Eye (tissue), 1 donor: ENCODE measurements around the gene INPP5A.

Experiments
- DNase-seq: peaks from one replicate; pipeline ENCODE4 v3.0.0-alpha.2; 2015

Gene INPP5A

GRCh38 chr10:132684164-132684891, 146.7 kb downstream of the INPP5A start:
- DNase-seq, result no peak

DNA sequence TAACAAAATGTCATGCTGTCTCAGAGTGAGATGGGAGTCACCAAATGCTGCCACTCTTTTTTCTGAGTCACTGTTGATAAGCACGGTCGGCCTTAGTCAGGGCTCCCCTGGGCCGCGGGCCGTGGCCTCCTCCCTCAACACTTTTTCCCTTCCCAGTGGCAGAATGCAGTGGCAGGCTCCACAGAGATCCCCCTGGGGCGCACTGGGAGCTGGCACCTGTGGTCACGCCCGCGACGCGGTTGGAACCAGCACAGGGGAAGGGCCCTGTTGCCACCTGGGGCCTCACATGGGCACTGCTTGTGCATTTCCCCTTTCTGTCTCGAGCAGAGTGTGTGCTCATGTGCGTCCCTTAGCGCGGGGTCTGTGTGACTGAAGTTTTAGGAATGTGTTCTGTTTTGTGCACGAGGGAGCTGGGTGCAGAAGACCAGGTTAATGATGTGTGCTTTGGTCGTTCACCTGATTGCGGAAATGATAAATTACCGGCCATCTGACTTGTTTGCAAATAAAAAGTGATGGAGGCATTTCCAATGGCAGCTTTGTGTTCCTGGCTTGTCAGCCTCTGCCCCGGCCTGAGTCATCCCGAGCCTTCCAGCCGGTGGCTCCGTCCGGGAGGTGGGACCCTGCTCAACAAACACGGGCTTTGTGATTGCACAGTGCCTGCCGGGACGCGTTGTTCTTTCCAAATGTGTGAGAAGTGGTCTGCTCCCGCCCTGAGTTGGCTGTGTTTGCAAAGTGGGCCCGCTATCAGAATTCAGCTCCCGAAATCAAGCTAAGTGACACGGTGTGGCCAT, 147.7 kb downstream of the INPP5A start:
- DNase-seq, result no peak

DNA sequence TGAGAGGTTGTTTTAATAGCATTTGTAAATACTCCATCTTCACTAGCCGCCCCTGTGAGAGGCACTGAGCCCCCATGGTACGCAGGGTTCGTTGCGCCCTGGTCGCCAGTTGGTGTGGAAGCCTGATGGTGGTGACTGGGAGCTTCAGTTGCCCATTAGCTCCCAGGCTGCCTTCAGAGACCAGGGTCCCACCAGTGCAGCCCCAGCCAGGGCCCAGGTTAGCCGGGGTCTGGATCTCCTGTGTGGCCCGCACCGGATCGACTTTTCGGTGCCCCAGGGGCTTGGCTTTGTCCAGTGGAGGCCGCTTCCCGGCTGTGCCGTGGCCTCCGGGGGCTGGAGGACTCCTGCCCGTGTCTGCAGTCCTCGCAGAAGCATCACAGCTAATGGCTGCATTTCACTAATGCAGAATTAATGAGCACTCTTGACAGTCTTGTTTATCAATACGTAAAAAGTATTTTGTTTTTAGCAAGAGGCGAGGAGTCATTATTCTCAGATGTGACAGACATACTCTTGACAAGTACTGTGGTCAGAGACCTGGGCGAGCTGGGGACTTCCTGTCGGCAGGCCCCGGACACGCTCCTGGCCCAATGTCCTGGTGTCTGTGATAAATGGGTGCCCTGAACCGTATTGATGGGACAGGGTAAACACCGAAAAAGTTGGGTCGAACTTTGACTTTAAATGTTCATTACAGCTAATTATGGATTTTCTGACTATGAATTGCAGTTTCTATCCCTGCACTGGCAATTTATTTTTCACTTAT, 148.5 kb downstream of the INPP5A start:
- DNase-seq, result no peak

- no peak for DNase-seq
Observed at GRCh38 chr10:132687181-132687892, 149.8 kb downstream of the INPP5A start.

- no peak for DNase-seq
Observed at GRCh38 chr10:132687893-132688579, 150.4 kb downstream of the INPP5A start.

DNA sequence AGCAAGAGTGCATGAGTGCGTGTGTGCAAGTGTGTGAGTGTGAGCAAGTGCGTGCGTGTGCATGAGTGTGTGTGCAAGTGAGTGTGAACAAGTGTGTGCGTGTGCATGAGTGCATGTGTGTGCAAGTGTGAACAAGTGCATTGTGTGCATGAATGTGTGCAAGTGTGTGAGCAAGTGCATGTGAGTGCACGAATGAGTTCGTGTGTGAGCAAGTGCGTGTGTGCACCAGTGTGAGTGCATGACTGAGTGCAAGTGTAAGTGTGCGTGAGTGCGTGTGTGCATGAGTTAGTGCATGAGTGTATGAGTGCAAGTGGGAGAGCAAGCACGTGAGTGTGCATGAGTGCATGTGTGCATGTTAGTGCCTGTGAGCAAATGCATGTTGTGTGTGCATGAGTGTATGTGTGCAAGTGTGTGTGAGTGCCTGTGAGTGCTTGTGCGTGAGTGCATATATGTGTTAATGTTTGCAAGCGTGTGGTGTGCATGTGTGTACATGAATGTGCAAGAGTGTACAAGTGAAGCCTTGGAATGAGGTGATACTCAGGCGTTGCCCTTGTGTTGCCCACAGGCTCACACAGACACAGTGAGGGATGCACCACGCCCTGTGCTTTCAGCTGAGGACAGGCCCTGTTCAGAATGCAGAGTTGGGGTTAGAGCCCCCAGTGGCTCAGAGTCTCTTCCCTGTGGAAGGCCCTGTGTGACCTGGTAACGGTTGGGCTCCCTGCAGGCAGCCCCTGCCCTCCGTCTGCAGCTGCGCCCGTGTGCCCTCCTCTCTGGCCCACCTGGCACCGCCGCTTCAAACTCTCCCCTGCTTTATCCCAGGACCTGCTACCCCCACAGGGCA, 151.2 kb downstream of the INPP5A start:
- DNase-seq, result no peak

DNA sequence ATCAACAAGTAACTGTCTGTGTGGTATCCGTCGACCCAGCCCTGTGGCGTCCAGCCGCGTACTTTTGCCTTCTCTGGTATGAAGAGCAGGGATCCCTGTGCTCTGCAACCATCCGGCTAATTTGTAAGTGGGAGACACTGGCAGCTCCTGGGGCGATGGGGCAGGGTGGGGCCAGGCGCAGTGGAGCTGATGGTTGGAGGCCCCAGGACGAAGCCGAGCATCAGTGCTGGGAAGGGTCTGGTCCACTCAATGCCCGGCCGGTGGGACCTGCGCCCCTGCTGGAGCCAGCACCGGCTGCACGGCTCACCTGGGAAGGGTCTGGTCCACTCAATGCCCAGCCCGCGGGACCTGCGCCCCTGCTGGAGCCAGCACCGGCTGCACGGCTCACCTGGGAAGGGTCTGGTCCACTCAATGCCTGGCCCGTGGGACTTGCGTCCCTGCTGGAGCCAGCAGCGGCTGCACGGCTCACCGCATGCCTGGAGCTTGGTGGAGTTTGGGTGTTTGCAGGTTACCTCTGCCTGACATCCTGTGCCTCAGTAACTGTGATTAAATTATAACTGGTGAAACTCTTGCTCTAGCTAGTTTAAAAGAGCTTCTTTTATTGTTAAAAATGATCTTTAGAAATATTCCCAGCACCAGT, 152.3 kb downstream of the INPP5A start:
- DNase-seq, result no peak

DNA sequence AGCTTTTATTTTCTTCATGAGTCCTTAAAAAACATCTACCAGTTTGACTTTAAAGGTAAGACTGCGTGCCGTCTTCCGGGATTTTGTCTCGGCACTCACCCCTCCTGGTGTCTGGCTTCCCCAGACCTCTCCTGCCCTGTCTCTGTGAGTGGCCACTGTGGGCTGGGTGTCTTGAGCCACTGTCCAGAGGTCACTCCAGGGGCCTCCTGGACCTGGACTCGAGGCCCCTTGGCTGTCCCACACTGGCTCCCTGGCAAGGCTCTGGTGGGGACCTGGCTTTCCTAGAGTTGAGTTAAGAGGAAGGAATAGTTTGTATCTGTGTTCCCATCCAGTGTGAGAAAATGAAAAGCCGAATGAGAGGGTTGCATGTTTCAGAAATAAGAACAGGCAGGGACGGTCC, 152.8 kb downstream of the INPP5A start:
- no peak for DNase-seq

GRCh38 chr10:132690821-132691610, 153.4 kb downstream of the INPP5A start:
- no peak for DNase-seq

- no peak for DNase-seq
Observed at GRCh38 chr10:132691711-132692153, 154.1 kb downstream of the INPP5A start.

GRCh38 chr10:132692311-132692710, 154.7 kb downstream of the INPP5A start:
- DNase-seq, result no peak

GRCh38 chr10:132693676-132694075, 156.1 kb downstream of the INPP5A start:
- DNase-seq, result no peak

DNA sequence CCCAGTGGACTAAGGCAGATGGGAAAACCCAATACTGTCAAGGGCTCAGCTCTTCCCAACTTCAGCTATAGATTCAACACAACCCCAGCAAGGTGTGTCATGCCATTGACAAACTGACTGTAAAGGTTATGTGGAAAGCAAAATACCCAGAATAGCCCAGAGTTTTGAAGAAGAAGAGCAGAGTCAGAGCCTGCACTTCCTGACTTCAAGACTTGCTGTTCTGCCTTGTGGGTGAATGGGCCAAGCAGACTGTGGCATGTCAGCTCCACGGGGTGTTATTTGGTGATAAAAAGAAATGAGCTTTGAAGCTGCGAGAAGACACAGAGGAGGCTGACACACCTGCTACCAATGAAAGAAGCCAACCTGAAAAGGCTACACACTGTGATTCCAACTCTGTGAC, 158.6 kb downstream of the INPP5A start:
- DNase-seq, result no peak

GRCh38 chr10:132696728-132697577, 159.4 kb downstream of the INPP5A start:
- DNase-seq, result no peak

DNA sequence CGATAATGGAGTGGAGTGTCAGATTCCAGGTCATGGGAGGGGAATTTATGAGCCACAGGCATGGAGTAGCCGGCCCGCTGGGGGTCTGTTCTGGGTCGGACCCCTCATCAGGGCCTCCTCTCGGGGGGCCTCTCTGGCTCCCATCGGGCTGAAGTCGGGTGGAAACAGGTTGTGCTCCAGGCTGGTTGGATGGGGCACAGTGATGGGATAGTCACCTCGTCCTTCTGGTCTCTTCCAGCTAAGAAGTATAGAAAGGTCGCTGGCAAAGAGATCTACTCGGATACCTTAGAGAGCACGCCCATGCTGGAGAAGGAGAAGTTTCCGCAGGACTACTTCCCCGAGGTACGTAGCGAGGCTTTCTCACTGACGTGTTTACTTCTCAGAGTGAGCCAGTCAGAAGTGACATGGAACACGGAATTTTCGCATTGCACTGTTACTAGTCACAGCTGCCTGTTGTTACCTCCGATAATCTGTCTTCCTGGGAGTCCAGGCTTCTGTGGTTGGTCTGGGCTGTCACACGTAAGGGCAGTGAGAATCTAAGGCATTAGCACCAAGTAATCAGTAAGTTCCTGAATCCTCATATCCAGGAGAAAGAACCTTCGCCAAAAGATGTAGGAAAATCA, 160.1 kb downstream of the INPP5A start:
- no peak for DNase-seq

GRCh38 chr10:132698211-132698751, 160.7 kb downstream of the INPP5A start:
- no peak for DNase-seq

DNA sequence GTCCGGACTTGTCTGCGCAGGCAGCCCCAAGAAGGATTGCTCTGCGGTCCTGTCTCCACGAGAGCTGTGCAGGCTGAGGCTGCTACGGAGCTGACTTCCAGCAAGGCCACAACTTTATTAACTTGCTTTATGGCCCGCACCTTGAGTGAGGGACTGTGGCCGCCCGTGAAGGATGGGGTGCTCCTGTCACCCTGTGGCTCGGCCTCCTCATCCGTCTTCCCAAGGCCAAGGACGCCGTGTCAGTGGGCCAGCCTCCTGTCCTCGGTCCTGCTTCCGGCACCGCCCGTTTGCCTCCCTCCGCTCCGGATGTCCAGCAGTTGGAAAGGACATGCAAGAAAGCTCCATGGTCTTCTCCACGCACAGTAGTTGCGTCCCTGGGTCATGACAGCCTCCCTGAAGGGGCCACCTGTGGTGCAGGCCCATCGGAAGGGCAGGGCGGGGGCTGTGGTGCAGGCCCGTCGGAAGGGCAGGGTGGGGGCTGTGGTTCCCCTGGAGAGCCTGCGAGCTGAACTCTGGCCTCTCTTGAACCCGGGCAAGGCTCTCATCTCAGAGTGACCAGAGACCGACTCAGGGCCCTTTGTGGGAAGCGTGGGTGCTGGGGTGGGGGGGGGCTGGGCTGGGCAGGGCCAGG, 161.3 kb downstream of the INPP5A start:
- DNase-seq, result no peak
